Fibroblast of pulmonary artery (primary cell): ENCODE data around the gene ANKRD30A.
"Not testable (repeated sequence)": the region's sequence is repeated elsewhere in the genome, so short reads cannot be mapped to it uniquely, and the experiment has no call there.

Source experiments
- DNase-seq: peaks from one replicate; pipeline ENCODE4 v3.0.0-alpha.2; 2010; ENCODE audit warnings: low read depth
- H3K4me3 ChIP-seq: replicated peaks from 2 replicates; pipeline ENCODE4 v1.5.1; 2011; ENCODE audit warnings: low read depth, mild to moderate bottlenecking, control low read depth, low read length, moderate library complexity
- CTCF ChIP-seq: IDR thresholded peaks from 2 replicates; pipeline ENCODE4 v1.5.1; 2011; ENCODE audit warnings: mild to moderate bottlenecking, control low read depth, low read length, inconsistent platforms; ENCODE audit errors: missing control alignments

Gene ANKRD30A

GRCh38 chr10:37225163-37225562 is 99.8 kb downstream of the ANKRD30A start:
- no peak for DNase-seq
- no peak overlapping the region for H3K4me3 ChIP-seq
- no peak for TF ChIP-seq CTCF

GRCh38 chr10:37226524-37226923 is 101.1 kb downstream of the ANKRD30A start:
- H3K4me3 ChIP-seq: no peak overlapping the region
- no peak for DNase-seq
- TF ChIP-seq CTCF: no peak

GRCh38 chr10:37234692-37235091 is 109.3 kb downstream of the ANKRD30A start:
- no peak for TF ChIP-seq CTCF
- no peak for DNase-seq
- no peak overlapping the region for H3K4me3 ChIP-seq

- TF ChIP-seq CTCF: no peak
- no peak for DNase-seq
- no peak overlapping the region for H3K4me3 ChIP-seq
These were observed 110.7 kb downstream of the ANKRD30A start for GRCh38 chr10:37236093-37236492.

GRCh38 chr10:37240223-37240622 is 114.8 kb downstream of the ANKRD30A start:
- H3K4me3 ChIP-seq: no peak overlapping the region
- TF ChIP-seq CTCF: no peak

GRCh38 chr10:37246637-37247036 is 121.2 kb downstream of the ANKRD30A start:
- no peak for TF ChIP-seq CTCF
- DNase-seq: no peak
- H3K4me3 ChIP-seq: no peak overlapping the region

More at GRCh38 chr10:37240223-37240622, 114.8 kb downstream of the ANKRD30A start:
- DNase-seq: no peak

- H3K4me3 ChIP-seq, DNase-seq: not testable (repeated sequence)
These were observed 130.4 kb downstream of the ANKRD30A start for GRCh38 chr10:37255837-37256236.
